Activated B cell treated with CpG ODN at 0.5 μM for 24 hours (primary cell): ENCODE results near the gene NCOA1. TPM values are rescaled to one million over a fixed set of nuclear protein-coding genes. Genes with fewer than 3 reads are reported as not detected.
"Not testable (repeated sequence)": the region's sequence is repeated elsewhere in the genome, so short reads cannot be mapped to it uniquely, and the experiment has no call there.

Source experiments
- ATAC-seq: fragments of 200-7000 bp; cut with Tn5 transposase; one replicate; pipeline ENCODE4 v1.10.0; 2021; ENCODE audit warnings: low read depth, mild to moderate bottlenecking, moderate library complexity
- CTCF ChIA-PET: fragments of 350-600 bp; sonication (Branson Sonifier 250); formaldehyde crosslinking; loops from one replicate; lab custom pipeline; 2021; ENCODE audit warnings: antibody characterized with exemption; lab: Charles Lee
- POLR2A ChIA-PET: fragments of 350-600 bp; sonication (Branson Sonifier 250); formaldehyde crosslinking; loops from one replicate; lab custom pipeline; 2021; ENCODE audit warnings: antibody characterized with exemption; lab: Charles Lee
- DNase-seq: peaks from one replicate; pipeline ENCODE4 v3.0.0; 2022
- H3K27ac Mint-ChIP-seq: one replicate; pipeline ENCODE4 v1.8.0; 2020; ENCODE audit warnings: mixed read lengths
- H3K27me3 Mint-ChIP-seq: one replicate; pipeline ENCODE4 v1.8.0; 2021; ENCODE audit warnings: mixed read lengths
- H3K36me3 Mint-ChIP-seq: one replicate; pipeline ENCODE4 v1.8.0; 2021; ENCODE audit warnings: low read depth, mixed read lengths
- H3K4me1 Mint-ChIP-seq: one replicate; pipeline ENCODE4 v1.8.0; 2021; ENCODE audit warnings: mixed read lengths
- H3K4me3 Mint-ChIP-seq: one replicate; pipeline ENCODE4 v1.8.0; 2020; ENCODE audit warnings: mild to moderate bottlenecking, mixed read lengths
- H3K9me3 Mint-ChIP-seq: one replicate; pipeline ENCODE4 v1.8.0; 2020; ENCODE audit warnings: mixed read lengths
- CTCF ChIP-seq: fragments of 200-600 bp; IDR thresholded peaks from one replicate; pipeline ENCODE4 v1.8.0; 2022; ENCODE audit warnings: antibody characterized with exemption, mild to moderate bottlenecking
- intact Hi-C: fragments of 100-400 bp; cut with micrococcal nuclease; formaldehyde crosslinking; loops from one replicate; pipeline ENCODE4 v1.15.1; 2024
- total RNA-seq: library from RNA; stranded (reverse); gene quantifications from 2 replicates; pipeline ENCODE4 v1.2.3, GENCODE V29; 2022

NCOA1 gene
- total RNA-seq, 1 donor from 2014 or later: 49.5 TPM

GRCh38 chr2:24520175-24520574 is 29.1 kb downstream of the NCOA1 start:
- no peaks in the 10 kb centered on the region for H3K27me3 Mint-ChIP-seq
- H3K27ac Mint-ChIP-seq: no peak overlapping the region
- ATAC-seq (no peak), DNase-seq (no peak)
- H3K4me3 Mint-ChIP-seq: no peak overlapping the region
- H3K36me3 Mint-ChIP-seq: no peaks in the 10 kb centered on the region
- ChIA-PET CTCF (no interaction called here), POLR2A (interaction anchor here (0.7 to 1.1 kb wide), 2 partner anchors 10 to 260 kb away, joined by 3 read pairs; no protein-coding TSS in a partner anchor)
- H3K4me1 Mint-ChIP-seq: peaks cover 36% of the 10 kb centered on the region
- H3K9me3 Mint-ChIP-seq: no peaks in the 10 kb centered on the region
- intact Hi-C loops: no loop called here
- TF ChIP-seq CTCF: no peak

DNA sequence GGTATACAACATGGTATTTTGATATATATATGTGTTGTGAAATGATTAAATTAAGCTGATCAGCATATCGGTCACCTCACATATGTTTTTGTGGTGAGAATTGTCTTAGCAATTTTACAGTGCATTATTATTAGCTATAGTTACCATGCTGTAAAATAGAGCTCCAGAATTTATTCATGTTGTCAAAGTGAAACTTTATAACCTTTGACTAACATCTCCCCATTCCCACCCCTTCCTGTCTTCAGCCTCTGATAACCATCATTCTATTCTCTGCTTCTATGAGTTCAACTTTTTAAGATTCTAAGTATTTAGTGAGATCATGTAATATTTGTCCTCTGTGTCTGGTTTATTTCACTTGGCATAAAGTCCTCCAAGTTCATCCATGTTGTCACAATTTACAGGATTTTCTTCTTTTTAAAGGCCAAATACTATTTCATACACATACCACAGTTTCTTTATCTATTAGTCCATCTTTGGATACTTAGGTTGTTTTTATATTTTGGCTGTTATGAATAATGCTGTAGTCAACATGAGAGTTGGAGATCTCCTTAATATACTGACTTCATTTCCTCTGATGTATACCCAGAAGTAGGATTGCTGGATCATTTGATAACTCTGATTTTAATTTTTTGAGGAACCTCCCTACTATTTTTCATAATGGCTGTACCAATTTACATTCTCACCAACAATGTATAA is 30.3 kb downstream of the NCOA1 start:
- ChIA-PET POLR2A (interaction anchor here (1.1 kb wide), 1 partner anchor 11 kb away, joined by 3 read pairs; no protein-coding TSS in a partner anchor), CTCF (no interaction called here)
- Mint-ChIP-seq H3K4me1 (peaks cover 31% of the 10 kb centered on the region), H3K27ac (no peak overlapping the region), H3K9me3 (no peaks in the 10 kb centered on the region), H3K4me3 (no peak overlapping the region), H3K36me3 (no peaks in the 10 kb centered on the region), H3K27me3 (no peaks in the 10 kb centered on the region)
- DNase-seq (no peak), ATAC-seq (no peak)
- TF ChIP-seq CTCF: no peak
- intact Hi-C loops: no loop called here

DNA sequence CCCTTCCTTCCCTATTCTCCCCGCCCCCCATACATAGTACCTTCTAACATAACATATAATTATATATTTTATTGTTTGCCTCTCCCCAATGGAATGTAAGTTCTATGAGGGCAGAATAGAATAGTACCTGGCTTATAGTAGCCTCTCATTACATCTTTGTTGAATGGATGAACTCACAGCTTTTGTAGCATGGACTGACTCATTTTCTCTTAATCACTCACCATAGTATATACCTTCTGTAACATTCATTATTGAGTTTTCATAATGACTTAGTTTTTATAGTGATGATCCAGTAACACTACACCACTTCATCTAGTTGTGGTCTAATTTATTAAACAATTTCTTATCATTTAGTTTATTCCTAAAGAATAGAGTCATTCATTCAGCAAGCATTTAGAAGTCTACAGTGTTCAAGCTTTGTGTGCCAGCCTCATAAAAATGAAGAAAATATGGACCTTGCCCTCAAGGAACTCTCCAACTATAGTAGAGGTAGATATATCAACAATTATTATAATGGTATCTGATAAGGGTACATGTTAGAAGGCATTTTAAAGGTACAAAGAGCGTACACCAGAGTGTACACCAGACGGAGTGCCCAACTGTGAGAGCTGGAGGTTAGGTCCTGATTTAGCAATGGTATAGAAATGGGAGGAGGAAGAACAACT is 31.1 kb downstream of the NCOA1 start:
- H3K4me1 Mint-ChIP-seq: peaks cover 30% of the 10 kb centered on the region
- no peak for DNase-seq
- no peak overlapping the region for H3K27ac Mint-ChIP-seq
- no peaks in the 10 kb centered on the region for H3K27me3 Mint-ChIP-seq
- H3K4me3 Mint-ChIP-seq: no peak overlapping the region
- ChIA-PET POLR2A (no interaction called here), CTCF (no interaction called here)
- ATAC-seq: no peak
- no peaks in the 10 kb centered on the region for H3K36me3 Mint-ChIP-seq
- intact Hi-C loops: no loop called here
- TF ChIP-seq CTCF: no peak
- no peaks in the 10 kb centered on the region for H3K9me3 Mint-ChIP-seq

- H3K36me3 Mint-ChIP-seq: peaks cover 12% of the 10 kb centered on the region
- peaks cover 22% of the 10 kb centered on the region for H3K4me1 Mint-ChIP-seq
- ChIA-PET CTCF (no interaction called here), POLR2A (interaction anchor here (0.6 kb wide), 1 partner anchor 128 kb away, joined by 12 read pairs; no protein-coding TSS in a partner anchor)
- peaks cover 7% of the 10 kb centered on the region for H3K9me3 Mint-ChIP-seq
- H3K27ac Mint-ChIP-seq: no peak overlapping the region
- intact Hi-C loops: no loop called here
- no peak overlapping the region for H3K4me3 Mint-ChIP-seq
- H3K27me3 Mint-ChIP-seq: no peaks in the 10 kb centered on the region
- no peak for DNase-seq
- no peak for ATAC-seq
- no peak for TF ChIP-seq CTCF
Observed at GRCh38 chr2:24527536-24527935, 36.5 kb downstream of the NCOA1 start.

GRCh38 chr2:24530796-24531195 is 39.7 kb downstream of the NCOA1 start:
- DNase-seq (no peak), ATAC-seq (no peak)
- H3K27ac Mint-ChIP-seq: no peak overlapping the region
- H3K27me3 Mint-ChIP-seq: no peaks in the 10 kb centered on the region
- H3K4me1 Mint-ChIP-seq: peaks cover 18% of the 10 kb centered on the region
- H3K36me3 Mint-ChIP-seq: peaks cover 19% of the 10 kb centered on the region
- intact Hi-C loops: no loop called here
- peaks cover 7% of the 10 kb centered on the region for H3K9me3 Mint-ChIP-seq
- POLR2A ChIA-PET: no interaction called here
- no peak for TF ChIP-seq CTCF
- no peak overlapping the region for H3K4me3 Mint-ChIP-seq
- CTCF ChIA-PET: interaction anchor here (0.8 kb wide), 1 partner anchor 36 kb away, joined by 3 read pairs; no protein-coding TSS in a partner anchor

DNA sequence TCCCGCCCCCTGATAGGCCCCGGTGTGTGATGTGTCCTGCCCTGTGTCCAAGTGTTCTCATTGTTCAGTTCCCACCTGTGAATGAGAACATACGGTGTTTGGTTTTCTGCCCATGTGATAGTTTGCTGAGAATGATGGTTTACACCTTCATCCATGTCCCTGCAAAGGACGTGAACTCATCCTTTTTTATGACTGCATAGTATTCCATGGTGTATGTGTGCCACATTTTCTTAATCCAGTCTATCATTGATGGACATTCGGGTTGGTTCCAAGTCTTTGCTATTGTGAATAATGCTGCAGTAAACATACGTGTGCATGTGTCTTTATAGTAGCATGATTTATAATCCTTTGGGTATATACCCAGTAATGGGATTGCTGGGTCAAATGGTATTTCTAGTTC is 40.6 kb downstream of the NCOA1 start:
- H3K9me3 Mint-ChIP-seq, DNase-seq, H3K27ac Mint-ChIP-seq, intact Hi-C loops, CTCF ChIA-PET, ATAC-seq, H3K4me3 Mint-ChIP-seq, POLR2A ChIA-PET, H3K27me3 Mint-ChIP-seq: not testable (repeated sequence)
- H3K4me1 Mint-ChIP-seq: peaks cover 19% of the 10 kb centered on the region
- peaks cover 22% of the 10 kb centered on the region for H3K36me3 Mint-ChIP-seq

- H3K27ac Mint-ChIP-seq, ATAC-seq, POLR2A ChIA-PET, H3K27me3 Mint-ChIP-seq, H3K9me3 Mint-ChIP-seq, CTCF ChIA-PET, H3K4me3 Mint-ChIP-seq, DNase-seq, intact Hi-C loops: not testable (repeated sequence)
- peaks cover 24% of the 10 kb centered on the region for H3K36me3 Mint-ChIP-seq
- H3K4me1 Mint-ChIP-seq: peaks cover 19% of the 10 kb centered on the region
Observed at GRCh38 chr2:24532057-24532456, 41.0 kb downstream of the NCOA1 start.
